Muscle layer of duodenum (tissue), 2 donors: ENCODE results near the gene DNAI7.

Experiments
- H3K27ac ChIP-seq: one replicate; pipeline ENCODE4 v1.7.0; 2013; ENCODE audit warnings: mild to moderate bottlenecking, low read length
- H3K27me3 ChIP-seq: one replicate; pipeline ENCODE4 v1.7.0; 2013; ENCODE audit warnings: low read depth, mild to moderate bottlenecking, control low read depth, low read length
- H3K36me3 ChIP-seq, 2 donors: one replicate each; pipeline ENCODE4 v1.7.0; 2013; ENCODE audit warnings: low read length in 2 of 2, control low read depth in 1 of 2, mild to moderate bottlenecking in 1 of 2; ENCODE audit not compliant: insufficient read depth in 2 of 2, control insufficient read depth in 1 of 2
- H3K4me1 ChIP-seq, 2 donors: one replicate each; pipeline ENCODE4 v1.7.0; 2013; ENCODE audit warnings: low read length in 2 of 2, mild to moderate bottlenecking in 2 of 2, control low read depth in 1 of 2, moderate library complexity in 1 of 2; ENCODE audit not compliant: insufficient read depth in 2 of 2, control insufficient read depth in 1 of 2
- H3K4me3 ChIP-seq, 2 donors: one replicate each; pipeline ENCODE4 v1.7.0; 2013; ENCODE audit warnings: low read length in 2 of 2, low read depth in 1 of 2, mild to moderate bottlenecking in 1 of 2
- H3K9me3 ChIP-seq, 2 donors: one replicate each; pipeline ENCODE4 v1.7.0; 2013; ENCODE audit warnings: low read length in 2 of 2, control low read depth in 1 of 2, mild to moderate bottlenecking in 1 of 2; ENCODE audit not compliant: control insufficient read depth in 1 of 2
- donor health status: healthy.

DNAI7 gene

DNA sequence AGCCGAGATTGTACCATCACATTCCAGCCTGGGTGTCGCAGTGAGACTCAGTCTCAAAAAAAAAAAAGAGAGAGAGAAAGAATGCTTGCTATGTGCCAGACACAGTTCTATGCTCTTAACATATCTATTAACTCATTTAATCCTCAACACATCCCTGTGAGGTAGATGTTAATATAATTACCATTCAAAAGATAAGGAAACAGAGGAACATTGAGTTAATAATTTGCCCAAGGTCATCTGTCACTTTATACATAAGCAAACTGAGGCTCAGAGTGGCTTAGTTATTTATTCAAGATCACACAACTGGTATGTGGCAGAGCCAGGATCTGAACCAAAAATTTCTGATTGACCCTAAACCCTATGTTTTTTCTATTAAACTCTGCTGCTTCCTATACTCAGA, 129.9 kb downstream of the DNAI7 start:
- Histone ChIP-seq H3K4me3 (no peak overlapping the region), H3K4me1 (no peaks in the 10 kb centered on the region), H3K9me3 (no peaks in the 10 kb centered on the region), H3K27ac (no peak overlapping the region), H3K27me3 (no peaks in the 10 kb centered on the region), H3K36me3 (no peaks in the 10 kb centered on the region)

- H3K36me3 ChIP-seq, result no peaks in the 10 kb centered on the region
These were observed 130.9 kb downstream of the DNAI7 start for GRCh38 chr12:25063873-25064628.

GRCh38 chr12:25058658-25059058, 136.3 kb downstream of the DNAI7 start:
- Histone ChIP-seq H3K9me3 (no peaks in the 10 kb centered on the region), H3K4me1 (no peaks in the 10 kb centered on the region), H3K36me3 (no peaks in the 10 kb centered on the region), H3K27ac (no peak overlapping the region), H3K4me3 (no peak overlapping the region), H3K27me3 (no peaks in the 10 kb centered on the region)

More at GRCh38 chr12:25063873-25064628, 130.9 kb downstream of the DNAI7 start:
- Histone ChIP-seq H3K9me3 (no peaks in the 10 kb centered on the region), H3K4me1 (no peaks in the 10 kb centered on the region), H3K4me3 (no peak overlapping the region), H3K27me3 (no peaks in the 10 kb centered on the region), H3K27ac (no peak overlapping the region)
